Upper lobe of left lung (tissue), 4 donors: Measurements from ENCODE around the gene DNAJB2.

Source experiments
- EP300 ChIP-seq, 4 donors: sonication (generic); formaldehyde crosslinking; IDR thresholded peaks; one replicate each; pipeline ENCODE4 v1.5.1; 2017; ENCODE audit warnings: antibody characterized with exemption in 4 of 4, control low read depth in 2 of 4
- POLR2A ChIP-seq, 4 donors: fragments of 450-650 bp; IDR thresholded peaks; one replicate each; pipeline ENCODE4 v1.5.1; 2016 to 2017; ENCODE audit warnings: antibody characterized with exemption in 4 of 4, mild to moderate bottlenecking in 2 of 4
- TF ChIP-seq, protein P1 (sequence below), 6 experiments: fragments of 450-650 bp in 4 of 6; fragments of 200-600 bp in 2 of 6; sonication (generic) in 2 of 6; IDR thresholded peaks; one replicate each; pipeline ENCODE4 v1.5.1; 2016 to 2019; ENCODE audit warnings: antibody characterized with exemption in 6 of 6

DNA sequence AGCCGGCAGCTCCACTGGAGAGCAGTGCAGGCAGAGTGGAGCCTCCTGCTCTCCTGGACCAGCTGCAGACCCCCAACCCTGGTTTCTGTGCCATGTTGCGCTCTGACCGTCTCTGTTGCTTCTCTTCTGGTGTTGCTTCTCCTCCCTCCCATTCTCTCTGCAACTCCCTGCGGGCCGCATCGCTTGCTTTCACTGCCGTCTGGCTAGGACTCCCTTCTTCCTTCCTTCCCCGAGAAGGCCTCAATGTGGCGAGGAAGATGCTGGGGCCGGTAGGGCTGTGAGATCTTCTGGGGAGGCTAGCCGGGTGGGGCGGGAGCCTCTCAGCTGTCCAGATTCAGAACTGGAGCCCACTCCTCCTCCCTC, 6.2 kb downstream of the DNAJB2 start:
- TF ChIP-seq, protein P1, sequence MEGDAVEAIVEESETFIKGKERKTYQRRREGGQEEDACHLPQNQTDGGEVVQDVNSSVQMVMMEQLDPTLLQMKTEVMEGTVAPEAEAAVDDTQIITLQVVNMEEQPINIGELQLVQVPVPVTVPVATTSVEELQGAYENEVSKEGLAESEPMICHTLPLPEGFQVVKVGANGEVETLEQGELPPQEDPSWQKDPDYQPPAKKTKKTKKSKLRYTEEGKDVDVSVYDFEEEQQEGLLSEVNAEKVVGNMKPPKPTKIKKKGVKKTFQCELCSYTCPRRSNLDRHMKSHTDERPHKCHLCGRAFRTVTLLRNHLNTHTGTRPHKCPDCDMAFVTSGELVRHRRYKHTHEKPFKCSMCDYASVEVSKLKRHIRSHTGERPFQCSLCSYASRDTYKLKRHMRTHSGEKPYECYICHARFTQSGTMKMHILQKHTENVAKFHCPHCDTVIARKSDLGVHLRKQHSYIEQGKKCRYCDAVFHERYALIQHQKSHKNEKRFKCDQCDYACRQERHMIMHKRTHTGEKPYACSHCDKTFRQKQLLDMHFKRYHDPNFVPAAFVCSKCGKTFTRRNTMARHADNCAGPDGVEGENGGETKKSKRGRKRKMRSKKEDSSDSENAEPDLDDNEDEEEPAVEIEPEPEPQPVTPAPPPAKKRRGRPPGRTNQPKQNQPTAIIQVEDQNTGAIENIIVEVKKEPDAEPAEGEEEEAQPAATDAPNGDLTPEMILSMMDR (IDR thresholded peaks at IDR 0.05), result no peak
- TF ChIP-seq EP300 (IDR thresholded peaks at IDR 0.05) (no peak), POLR2A (IDR thresholded peaks at IDR 0.05) (no peak)
